HCEC 1CT (cell line): ENCODE data around the gene LIMS4.
"Not testable (repeated sequence)": the region's sequence is repeated elsewhere in the genome, so short reads cannot be mapped to it uniquely, and the experiment has no call there.

ENCODE experiments used
- DNase-seq: peaks from one replicate; pipeline ENCODE4 v3.0.0-alpha.2; 2017

The LIMS4 gene

GRCh38 chr2:110449127-110449947, 23.3 kb downstream of the LIMS4 start:
- not testable (repeated sequence) for DNase-seq

GRCh38 chr2:110446644-110447043, 26.0 kb downstream of the LIMS4 start:
- not testable (repeated sequence) for DNase-seq

DNA sequence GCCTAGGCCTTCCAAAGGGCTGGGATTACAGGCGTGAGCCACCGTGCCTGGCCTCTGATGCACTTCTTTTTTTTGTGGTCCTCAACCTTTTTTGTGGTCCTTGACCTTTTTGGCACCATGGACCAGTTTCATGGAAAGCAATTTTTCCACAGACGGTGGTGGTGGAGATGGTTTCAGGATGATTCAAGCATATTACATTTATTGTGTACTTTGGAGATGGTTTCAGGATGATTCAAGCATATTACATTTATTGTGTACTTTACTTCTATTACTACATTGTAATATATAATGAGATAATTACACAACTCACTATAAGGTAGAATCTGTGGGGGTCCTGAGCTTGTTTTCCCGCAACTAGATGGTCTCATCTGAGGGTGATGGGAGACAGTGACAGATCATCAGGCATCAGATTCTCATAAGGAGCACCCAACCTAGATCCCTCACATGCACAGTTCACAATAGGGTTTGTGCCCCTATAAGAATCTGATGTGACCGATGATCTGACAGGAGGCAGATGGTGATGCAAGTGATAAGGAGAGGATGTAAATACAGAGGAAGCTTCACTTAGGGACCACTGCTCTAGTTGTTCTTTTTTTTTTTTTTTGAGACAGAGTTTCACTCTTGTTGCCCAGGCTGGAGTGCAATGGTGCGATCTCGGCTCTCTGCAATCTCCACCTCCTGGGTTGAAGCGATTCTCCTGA, 29.2 kb downstream of the LIMS4 start:
- not testable (repeated sequence) for DNase-seq

DNA sequence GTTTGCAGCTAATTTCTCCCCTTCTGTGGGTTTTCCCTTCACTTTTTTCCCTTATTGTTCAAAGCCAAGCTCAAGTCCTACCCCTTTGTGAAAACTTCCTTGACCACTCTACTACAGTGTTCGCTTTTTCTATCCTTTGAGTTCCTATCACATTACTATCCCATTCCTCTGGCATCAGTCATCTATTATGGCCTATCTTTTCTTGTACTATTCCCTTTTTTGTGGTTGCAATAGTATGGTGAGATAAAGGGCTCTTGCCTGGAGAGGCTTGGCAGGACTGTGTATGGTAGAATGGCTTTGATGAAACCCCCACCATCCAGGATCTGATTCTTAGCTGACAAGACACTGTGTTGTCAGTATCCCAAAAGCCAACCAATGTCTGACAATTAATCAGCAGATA, 30.7 kb downstream of the LIMS4 start:
- DNase-seq = not testable (repeated sequence)

- not testable (repeated sequence) for DNase-seq
Measured at GRCh38 chr2:110434565-110434964, 38.1 kb downstream of the LIMS4 start.

GRCh38 chr2:110425725-110426124, 46.9 kb downstream of the LIMS4 start:
- DNase-seq = not testable (repeated sequence)

- not testable (repeated sequence) for DNase-seq
Measured at GRCh38 chr2:110424421-110424820, 48.2 kb downstream of the LIMS4 start.

- DNase-seq = not testable (repeated sequence)
Measured at GRCh38 chr2:110423574-110423962, 49.0 kb downstream of the LIMS4 start.

DNA sequence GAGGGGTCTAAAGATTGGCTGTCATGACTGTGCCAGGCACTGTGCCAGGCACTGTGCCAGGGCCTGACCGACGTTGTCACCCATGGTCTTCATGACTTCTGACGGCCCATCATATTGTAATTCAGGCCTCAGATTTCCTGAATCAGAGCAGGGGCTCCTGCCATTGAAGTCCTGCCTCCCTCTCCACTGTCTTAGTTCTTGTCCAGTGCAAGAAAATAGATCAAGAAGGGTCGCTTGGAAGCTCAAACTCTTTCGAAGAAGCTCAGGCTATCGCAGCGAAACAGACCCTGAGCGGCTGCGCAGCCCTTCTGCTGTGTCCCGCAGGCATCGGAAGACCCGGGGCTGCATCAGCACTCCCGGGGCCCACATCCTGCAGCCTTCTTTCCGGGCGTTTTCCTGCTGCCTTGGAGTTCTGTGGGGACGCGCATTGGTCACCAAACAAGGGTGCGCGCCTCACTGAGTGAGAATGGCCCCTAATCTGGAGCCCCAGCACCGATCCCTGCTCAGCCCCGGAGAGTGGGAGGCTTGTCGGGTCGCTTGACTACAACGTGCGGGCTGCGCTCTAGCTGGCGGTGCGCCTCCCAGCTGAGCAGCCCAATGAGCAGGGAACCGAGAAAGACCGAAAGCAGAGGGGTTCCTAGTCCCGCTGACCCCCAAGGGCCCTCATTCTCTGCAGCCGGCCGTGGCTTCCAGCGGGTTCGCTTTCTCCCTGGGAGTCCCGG, 49.6 kb downstream of the LIMS4 start:
- DNase-seq = not testable (repeated sequence)

DNA sequence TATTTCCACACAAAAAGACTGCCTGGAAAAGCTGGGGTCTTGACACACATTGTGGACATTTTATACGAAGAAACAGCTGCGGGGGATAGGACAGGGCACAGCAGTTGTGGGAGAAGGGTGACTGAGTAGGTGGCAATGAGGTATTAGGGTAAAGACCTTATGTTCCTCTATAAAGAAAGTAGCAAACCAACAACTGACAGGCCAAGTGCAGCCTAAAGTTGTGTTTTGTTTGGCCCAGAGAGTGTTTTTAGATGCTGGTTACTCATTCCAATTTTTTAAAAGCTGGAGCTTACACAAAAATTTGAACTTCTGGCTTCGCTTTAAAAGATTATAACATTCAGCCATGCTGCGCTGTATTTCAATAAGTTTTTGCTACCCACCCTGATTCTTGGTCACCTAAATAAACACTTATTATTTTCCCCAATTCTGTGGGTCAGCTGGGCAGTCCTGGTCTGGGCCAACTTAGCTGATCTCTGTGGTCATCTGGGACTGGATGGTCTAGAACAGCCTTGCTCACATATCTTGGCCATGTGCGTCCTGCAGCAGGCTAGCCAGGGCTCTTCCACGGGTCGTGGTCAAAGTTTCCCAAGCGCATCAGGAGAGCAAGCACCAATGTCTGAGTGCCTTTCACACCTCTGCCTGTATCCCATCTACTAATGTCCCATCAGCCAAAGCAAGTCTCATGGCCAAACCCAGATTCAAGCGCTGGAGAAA, 51.8 kb downstream of the LIMS4 start:
- DNase-seq = not testable (repeated sequence)

- not testable (repeated sequence) for DNase-seq
Measured at GRCh38 chr2:110407142-110407541, 65.5 kb downstream of the LIMS4 start.

- not testable (repeated sequence) for DNase-seq
Measured at GRCh38 chr2:110404988-110405387, 67.6 kb downstream of the LIMS4 start.

DNA sequence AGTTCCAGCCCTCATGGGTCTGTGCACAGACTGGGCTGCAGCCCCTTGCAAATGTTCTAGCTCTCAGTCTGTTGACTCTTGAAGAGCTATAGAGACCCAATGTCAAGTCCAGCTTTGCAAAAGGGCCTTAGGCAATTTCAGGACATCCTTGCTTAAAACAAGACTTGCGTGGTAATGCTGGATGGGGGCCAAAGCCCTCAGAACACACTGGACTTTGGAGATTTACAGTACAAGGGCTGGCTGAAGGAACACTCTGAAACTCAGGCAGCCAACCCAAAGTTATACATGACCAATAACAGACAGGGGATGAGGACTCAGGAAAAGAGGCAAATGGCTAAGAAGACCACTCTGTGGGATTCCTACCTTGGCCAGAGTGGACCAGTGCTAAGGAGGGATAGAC, 68.4 kb downstream of the LIMS4 start:
- DNase-seq = not testable (repeated sequence)

- DNase-seq = not testable (repeated sequence)
Measured at GRCh38 chr2:110401001-110401618, 71.5 kb downstream of the LIMS4 start.

DNA sequence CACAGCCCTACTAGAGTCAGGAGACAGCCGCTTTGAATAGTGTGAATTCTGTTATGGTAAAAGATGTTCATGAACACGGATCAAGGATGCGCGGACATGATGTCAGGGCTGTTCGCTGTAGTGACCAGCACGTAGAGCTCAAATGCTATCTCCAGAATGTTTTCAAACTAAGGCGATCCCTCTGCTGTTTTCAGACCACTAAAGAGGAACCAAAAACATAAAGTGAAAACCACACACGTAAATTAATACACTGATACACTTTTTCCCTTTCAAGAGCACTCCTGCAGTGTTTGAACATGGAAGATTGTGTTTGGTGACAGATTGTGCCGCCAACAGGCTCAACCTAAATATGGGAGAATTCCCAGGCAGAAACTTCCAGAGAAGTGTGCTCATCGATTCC, 73.2 kb downstream of the LIMS4 start:
- not testable (repeated sequence) for DNase-seq

- not testable (repeated sequence) for DNase-seq
Measured at GRCh38 chr2:110395990-110396389, 76.6 kb downstream of the LIMS4 start.
